Fibroblast of the aortic adventitia (primary cell): ENCODE measurements around the gene MRM3. TPM values are rescaled to one million over a fixed set of nuclear protein-coding genes. Genes with fewer than 3 reads are reported as not detected.
"Not testable (repeated sequence)": the region's sequence is repeated elsewhere in the genome, so short reads cannot be mapped to it uniquely, and the experiment has no call there.

Experiments used
- DNase-seq: peaks from one replicate; pipeline ENCODE4 v3.0.0-alpha.2; 2010; ENCODE audit warnings: low read depth
- H3K4me3 ChIP-seq: 2 replicates; pipeline ENCODE4 v1.5.1; 2011; ENCODE audit warnings: low read depth, mild to moderate bottlenecking, control low read depth, low read length, moderate library complexity
- CTCF ChIP-seq: IDR thresholded peaks from 2 replicates; pipeline ENCODE4 v1.5.1; 2011; ENCODE audit warnings: mild to moderate bottlenecking, low read length, control low read depth, inconsistent platforms; ENCODE audit not compliant: insufficient read depth
- total RNA-seq: library from RNA; depleted of rRNA; stranded (reverse); fragments of >200 nt; gene quantifications from 2 replicates; pipeline ENCODE4 v1.2.3, GENCODE V29; 2012; ENCODE audit warnings: low replicate concordance

The MRM3 gene
- total RNA-seq, 1 donor, result 15.8 TPM

GRCh38 chr17:799261-799660 is 17.1 kb downstream of the MRM3 start:
- no peak for TF ChIP-seq CTCF
- no peak overlapping the region for H3K4me3 ChIP-seq
- DNase-seq, result no peak

GRCh38 chr17:800446-801242 is 18.5 kb downstream of the MRM3 start:
- no peak for DNase-seq
- no peak overlapping the region for H3K4me3 ChIP-seq
- no peak for TF ChIP-seq CTCF

GRCh38 chr17:801660-802059 is 19.5 kb downstream of the MRM3 start:
- peak; percentile 9 for DNase-seq
- no peak for TF ChIP-seq CTCF
- no peak overlapping the region for H3K4me3 ChIP-seq

GRCh38 chr17:802481-802880 is 20.3 kb downstream of the MRM3 start:
- H3K4me3 ChIP-seq, result no peak overlapping the region
- TF ChIP-seq CTCF, result no peak
- DNase-seq, result no peak

- no peak for DNase-seq
- H3K4me3 ChIP-seq, result no peak overlapping the region
- TF ChIP-seq CTCF, result no peak
These were observed 21.0 kb downstream of the MRM3 start for GRCh38 chr17:802901-803881.

GRCh38 chr17:804541-805435 is 22.6 kb downstream of the MRM3 start:
- DNase-seq, result no peak
- no peak overlapping the region for H3K4me3 ChIP-seq
- TF ChIP-seq CTCF, result no peak

GRCh38 chr17:805886-806285 is 23.7 kb downstream of the MRM3 start:
- H3K4me3 ChIP-seq, DNase-seq: not testable (repeated sequence)
